Peyer's patch (tissue), 4 donors: ENCODE measurements around the gene AKAP13. TPM values are rescaled to one million over a fixed set of nuclear protein-coding genes. Genes with fewer than 3 reads are reported as not detected.

Source experiments
- DNase-seq, 3 donors: peaks; one replicate each; pipeline ENCODE4 v3.0.0-alpha.2; 2017 to 2019
- H3K27ac ChIP-seq, 4 donors: fragments of 200-600 bp; sonication (generic); one replicate each; pipeline ENCODE4 v1.5.1; 2016 to 2019
- H3K27me3 ChIP-seq, 2 donors: fragments of 200-600 bp; sonication (generic); one replicate each; pipeline ENCODE4 v1.5.1; 2019
- H3K36me3 ChIP-seq, 3 donors: fragments of 200-600 bp; sonication (generic); one replicate each; pipeline ENCODE4 v1.5.1; 2016 to 2019
- H3K4me1 ChIP-seq, 4 donors: fragments of 200-600 bp; sonication (generic); one replicate each; pipeline ENCODE4 v1.5.1; 2016 to 2019
- H3K4me3 ChIP-seq, 4 donors: fragments of 200-600 bp; sonication (generic); 1 replicate in 3 of 4; 2 replicates in 1 of 4; pipeline ENCODE4 v1.5.1; 2016 to 2019; ENCODE audit warnings: mild to moderate bottlenecking in 1 of 4
- H3K9me3 ChIP-seq, 4 donors: fragments of 200-600 bp; sonication (generic); one replicate each; pipeline ENCODE4 v1.5.1; 2016 to 2019; ENCODE audit warnings: mild to moderate bottlenecking in 1 of 4
- POLR2A ChIP-seq, 2 donors: fragments of 450-650 bp; IDR thresholded peaks; one replicate each; pipeline ENCODE4 v1.5.1; 2017; ENCODE audit warnings: antibody characterized with exemption in 2 of 2, mild to moderate bottlenecking in 2 of 2, moderate library complexity in 2 of 2
- total RNA-seq, 4 donors: library from RNA; depleted of rRNA; stranded (reverse); fragments of >200 nt; gene quantifications; one replicate each; pipeline ENCODE4 v1.1.0, GENCODE V29; 2016
- TF ChIP-seq, protein P1 (sequence below), 6 experiments: fragments of 450-650 bp in 4 of 6; fragments of 200-600 bp in 2 of 6; sonication (generic) in 1 of 6; IDR thresholded peaks; one replicate each; pipeline ENCODE4 v1.5.1; 2017 to 2019; ENCODE audit warnings: antibody characterized with exemption in 6 of 6, mild to moderate bottlenecking in 3 of 6, moderate library complexity in 1 of 6

Gene AKAP13
- total RNA-seq, 4 donors from 2014 or later, result 166 to 742 (median 242) TPM

DNA sequence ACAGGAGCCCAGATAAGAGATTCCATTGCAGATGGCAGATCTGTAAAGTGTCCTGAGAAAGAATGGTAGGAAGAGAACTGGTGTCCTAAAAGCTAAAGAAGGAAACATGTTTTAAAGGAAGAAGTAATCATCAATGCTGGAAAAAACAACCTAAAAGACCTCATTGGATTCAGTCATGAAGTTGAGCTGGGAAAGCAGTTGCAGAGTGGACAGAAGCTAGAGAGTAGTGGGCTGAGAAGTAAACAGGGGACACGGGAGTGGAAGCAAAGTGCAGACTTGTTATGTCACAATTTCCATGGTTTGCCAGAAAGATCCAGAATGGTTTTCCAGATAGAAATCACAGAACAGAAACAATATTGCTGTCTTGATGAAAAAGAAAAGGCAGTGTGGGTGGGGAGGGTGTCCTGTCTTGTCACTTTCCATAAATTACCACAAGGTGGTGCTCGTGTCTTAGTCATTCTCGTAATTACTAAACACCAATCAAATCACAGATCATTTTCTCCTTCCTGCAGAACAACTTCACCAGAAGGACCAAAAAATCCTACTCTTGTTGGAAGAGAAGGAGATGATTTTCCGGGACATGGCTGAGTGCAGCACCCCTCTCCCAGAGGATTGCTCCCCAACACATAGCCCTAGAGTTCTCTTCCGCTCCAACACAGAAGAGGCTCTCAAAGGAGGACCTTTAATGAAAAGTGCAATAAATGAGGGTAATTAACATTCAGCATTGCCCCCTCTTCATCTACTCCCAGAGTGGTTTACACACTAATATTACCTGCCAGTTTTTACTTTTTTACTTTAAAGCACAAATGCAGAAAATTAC is 349.8 kb downstream of the AKAP13 start:
- TF ChIP-seq, protein P1, sequence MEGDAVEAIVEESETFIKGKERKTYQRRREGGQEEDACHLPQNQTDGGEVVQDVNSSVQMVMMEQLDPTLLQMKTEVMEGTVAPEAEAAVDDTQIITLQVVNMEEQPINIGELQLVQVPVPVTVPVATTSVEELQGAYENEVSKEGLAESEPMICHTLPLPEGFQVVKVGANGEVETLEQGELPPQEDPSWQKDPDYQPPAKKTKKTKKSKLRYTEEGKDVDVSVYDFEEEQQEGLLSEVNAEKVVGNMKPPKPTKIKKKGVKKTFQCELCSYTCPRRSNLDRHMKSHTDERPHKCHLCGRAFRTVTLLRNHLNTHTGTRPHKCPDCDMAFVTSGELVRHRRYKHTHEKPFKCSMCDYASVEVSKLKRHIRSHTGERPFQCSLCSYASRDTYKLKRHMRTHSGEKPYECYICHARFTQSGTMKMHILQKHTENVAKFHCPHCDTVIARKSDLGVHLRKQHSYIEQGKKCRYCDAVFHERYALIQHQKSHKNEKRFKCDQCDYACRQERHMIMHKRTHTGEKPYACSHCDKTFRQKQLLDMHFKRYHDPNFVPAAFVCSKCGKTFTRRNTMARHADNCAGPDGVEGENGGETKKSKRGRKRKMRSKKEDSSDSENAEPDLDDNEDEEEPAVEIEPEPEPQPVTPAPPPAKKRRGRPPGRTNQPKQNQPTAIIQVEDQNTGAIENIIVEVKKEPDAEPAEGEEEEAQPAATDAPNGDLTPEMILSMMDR (IDR thresholded peaks at IDR 0.05), result peak; percentile 51 to 90 (median 82)
- TF ChIP-seq POLR2A (IDR thresholded peaks at IDR 0.05), result no peak
- H3K27ac ChIP-seq, result no peak overlapping the region
- no peak overlapping the region for H3K4me3 ChIP-seq
- no peaks in the 10 kb centered on the region for H3K9me3 ChIP-seq
- H3K36me3 ChIP-seq, result peaks cover 0 to 95% (median 0%) of the 10 kb centered on the region in 3 donors
- DNase-seq, result peak in 1 of 3 donors; percentile 66
- peaks cover 0 to 23% (median 0%) of the 10 kb centered on the region in 4 donors for H3K4me1 ChIP-seq
- H3K27me3 ChIP-seq, result no peaks in the 10 kb centered on the region

- Histone ChIP-seq H3K27me3 (no peaks in the 10 kb centered on the region), H3K36me3 (peaks cover 0 to 95% (median 0%) of the 10 kb centered on the region in 3 donors), H3K4me1 (peaks cover 0 to 5% (median 0%) of the 10 kb centered on the region in 4 donors), H3K27ac (no peak overlapping the region), H3K4me3 (no peak overlapping the region), H3K9me3 (no peaks in the 10 kb centered on the region)
- TF ChIP-seq, protein P1 (IDR thresholded peaks at IDR 0.05), result no peak
- TF ChIP-seq POLR2A (IDR thresholded peaks at IDR 0.05), result no peak
- DNase-seq, result no peak
Measured at GRCh38 chr15:85733416-85733815, 353.0 kb downstream of the AKAP13 start.

- H3K4me3 ChIP-seq, result no peak overlapping the region
- no peaks in the 10 kb centered on the region for H3K27me3 ChIP-seq
- DNase-seq, result no peak
- no peaks in the 10 kb centered on the region for H3K4me1 ChIP-seq
- no peak overlapping the region for H3K27ac ChIP-seq
- TF ChIP-seq, protein P1 (IDR thresholded peaks at IDR 0.05), result no peak
- TF ChIP-seq POLR2A (IDR thresholded peaks at IDR 0.05), result no peak
- H3K36me3 ChIP-seq, result peaks cover 0 to 96% (median 0%) of the 10 kb centered on the region in 3 donors
- H3K9me3 ChIP-seq, result no peaks in the 10 kb centered on the region
Measured at GRCh38 chr15:85737061-85737460, 356.7 kb downstream of the AKAP13 start.

DNA sequence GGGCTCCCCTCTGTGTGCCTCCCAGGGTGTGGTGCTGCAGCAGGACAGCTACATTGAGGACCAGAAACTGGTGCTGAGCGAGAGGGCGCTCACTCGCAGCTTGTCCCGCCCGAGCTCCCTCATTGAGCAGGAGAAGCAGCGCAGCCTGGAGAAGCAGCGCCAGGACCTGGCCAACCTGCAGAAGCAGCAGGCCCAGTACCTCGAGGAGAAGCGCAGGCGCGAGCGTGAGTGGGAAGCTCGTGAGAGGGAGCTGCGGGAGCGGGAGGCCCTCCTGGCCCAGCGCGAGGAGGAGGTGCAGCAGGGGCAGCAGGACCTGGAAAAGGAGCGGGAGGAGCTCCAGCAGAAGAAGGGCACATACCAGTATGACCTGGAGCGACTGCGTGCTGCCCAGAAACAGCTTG is 360.6 kb downstream of the AKAP13 start:
- TF ChIP-seq, protein P1 (IDR thresholded peaks at IDR 0.05), result no peak

DNA sequence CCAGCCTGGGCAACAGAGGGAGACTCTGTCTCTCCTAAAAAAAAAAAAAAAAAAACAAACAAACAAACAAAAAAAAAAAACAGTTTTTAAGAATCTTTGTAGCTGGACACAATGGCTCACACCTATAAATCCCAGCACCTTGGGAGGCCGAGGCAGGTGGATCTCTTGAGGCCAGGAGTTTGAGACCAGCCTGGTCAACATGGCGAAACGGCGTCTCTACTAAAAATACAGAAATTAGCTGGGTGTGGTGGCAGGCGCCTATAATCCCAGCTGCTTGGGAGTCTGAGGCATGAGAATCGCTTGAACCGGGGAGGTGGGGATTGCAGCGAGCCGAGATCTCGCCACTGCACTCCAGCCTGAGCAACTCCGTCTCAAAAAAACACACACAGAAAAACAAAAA is 361.3 kb downstream of the AKAP13 start:
- H3K27ac ChIP-seq, result no peak overlapping the region
- H3K36me3 ChIP-seq, result peaks cover 0 to 97% (median 0%) of the 10 kb centered on the region in 3 donors

More for the DNA sequence above, 360.6 kb downstream of the AKAP13 start:
- no peak for DNase-seq
- Histone ChIP-seq H3K27ac (no peak overlapping the region), H3K9me3 (no peaks in the 10 kb centered on the region), H3K36me3 (peaks cover 0 to 97% (median 0%) of the 10 kb centered on the region in 3 donors), H3K4me3 (no peak overlapping the region), H3K4me1 (no peaks in the 10 kb centered on the region), H3K27me3 (no peaks in the 10 kb centered on the region)

More for the DNA sequence above, 361.3 kb downstream of the AKAP13 start:
- Histone ChIP-seq H3K9me3 (no peaks in the 10 kb centered on the region), H3K4me3 (no peak overlapping the region), H3K4me1 (no peaks in the 10 kb centered on the region), H3K27me3 (no peaks in the 10 kb centered on the region)
- no peak for DNase-seq
- TF ChIP-seq, protein P1 (IDR thresholded peaks at IDR 0.05), result no peak
- no peak for TF ChIP-seq POLR2A (IDR thresholded peaks at IDR 0.05)
